CD4-positive, alpha-beta T cell treated with Interleukin-6 for 4 hours (primary cell): ENCODE measurements around the gene SYT9.

Experiments used
- DNase-seq: peaks from one replicate; pipeline ENCODE4 v3.0.0-alpha.2; 2020; ENCODE audit warnings: mixed read lengths

SYT9 gene

GRCh38 chr11:7347611-7348431 is 96.1 kb downstream of the SYT9 start:
- DNase-seq, result no peak

- no peak for DNase-seq
Measured at GRCh38 chr11:7348432-7349304, 97.0 kb downstream of the SYT9 start.

- DNase-seq, result no peak
Measured at GRCh38 chr11:7351228-7351627, 99.5 kb downstream of the SYT9 start.

GRCh38 chr11:7353100-7353499 is 101.4 kb downstream of the SYT9 start:
- DNase-seq, result peak; percentile 3

- DNase-seq, result no peak
Measured at GRCh38 chr11:7364660-7365059, 113.0 kb downstream of the SYT9 start.

GRCh38 chr11:7367803-7368202 is 116.1 kb downstream of the SYT9 start:
- no peak for DNase-seq

GRCh38 chr11:7376386-7376785 is 124.7 kb downstream of the SYT9 start:
- no peak for DNase-seq

- no peak for DNase-seq
Measured at GRCh38 chr11:7381937-7382336, 130.2 kb downstream of the SYT9 start.

- no peak for DNase-seq
Measured at GRCh38 chr11:7383406-7383805, 131.7 kb downstream of the SYT9 start.

- DNase-seq, result no peak
Measured at GRCh38 chr11:7384691-7385090, 133.0 kb downstream of the SYT9 start.

GRCh38 chr11:7385532-7385931 is 133.8 kb downstream of the SYT9 start:
- DNase-seq, result no peak

- DNase-seq, result no peak
Measured at GRCh38 chr11:7413961-7414915, 162.5 kb downstream of the SYT9 start.

GRCh38 chr11:7414973-7415817 is 163.5 kb downstream of the SYT9 start:
- no peak for DNase-seq

GRCh38 chr11:7416080-7416479 is 164.4 kb downstream of the SYT9 start:
- no peak for DNase-seq

GRCh38 chr11:7417328-7417727 is 165.6 kb downstream of the SYT9 start:
- DNase-seq, result no peak

- DNase-seq, result no peak
Measured at GRCh38 chr11:7418061-7418460, 166.4 kb downstream of the SYT9 start.

GRCh38 chr11:7418906-7419305 is 167.2 kb downstream of the SYT9 start:
- DNase-seq, result no peak

GRCh38 chr11:7421136-7421535 is 169.4 kb downstream of the SYT9 start:
- DNase-seq, result no peak

- DNase-seq, result peak; percentile 11
Measured at GRCh38 chr11:7422544-7423331, 171.0 kb downstream of the SYT9 start.

GRCh38 chr11:7423946-7424345 is 172.2 kb downstream of the SYT9 start:
- DNase-seq, result no peak

- no peak for DNase-seq
Measured at GRCh38 chr11:7427733-7428132, 176.0 kb downstream of the SYT9 start.
